GM21515 (cell line): Measurements from ENCODE around the gene CAPNS2.
"Not testable (repeated sequence)": the region's sequence is repeated elsewhere in the genome, so short reads cannot be mapped to it uniquely, and the experiment has no call there.

Source experiments
- ATAC-seq: cut with Tn5 transposase; IDR thresholded peaks from one replicate; pipeline ENCODE4 v1.9.1; 2021; ENCODE audit not compliant: unreplicated experiment

Gene CAPNS2

DNA sequence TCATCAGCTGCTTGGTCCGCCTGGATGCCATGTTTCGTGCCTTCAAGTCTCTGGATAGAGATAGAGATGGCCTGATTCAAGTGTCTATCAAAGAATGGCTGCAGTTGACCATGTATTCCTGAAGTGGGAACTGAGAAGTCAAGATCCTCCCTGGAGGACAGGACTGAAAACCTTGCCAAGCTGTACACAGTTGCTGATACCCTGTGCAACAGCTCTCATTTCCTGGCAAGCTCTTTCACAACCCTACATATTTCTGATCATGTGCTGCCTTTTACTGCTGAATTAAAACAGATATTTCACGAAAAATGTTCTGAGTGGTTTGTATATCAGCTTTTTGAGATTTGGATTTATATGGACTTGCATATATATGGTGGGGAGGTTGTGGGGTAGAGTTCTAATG, 898 bp downstream of the CAPNS2 start:
- ATAC-seq: no peak

GRCh38 chr16:55568207-55568606, 1.7 kb downstream of the CAPNS2 start:
- no peak for ATAC-seq

DNA sequence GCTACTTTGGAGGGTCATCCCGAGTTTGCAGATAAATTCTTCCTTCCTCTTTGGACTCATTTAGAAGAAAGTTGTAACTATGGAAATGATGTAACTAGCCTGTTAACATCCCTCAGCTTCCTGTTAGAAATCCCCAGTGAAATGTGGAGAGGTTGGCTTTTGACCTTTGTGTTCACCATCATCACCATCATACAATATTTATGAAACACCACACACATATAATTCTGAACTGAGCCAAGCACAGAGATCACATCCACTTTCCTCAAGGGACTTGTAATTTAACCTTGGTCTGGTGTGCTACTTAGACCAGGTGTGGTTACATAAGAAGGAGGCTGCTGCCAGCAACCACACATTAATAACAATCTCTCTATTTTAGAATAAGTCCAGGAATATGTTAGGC, 2.5 kb downstream of the CAPNS2 start:
- ATAC-seq: no peak

- no peak for ATAC-seq
These were observed 3.7 kb downstream of the CAPNS2 start for GRCh38 chr16:55570159-55570558.

DNA sequence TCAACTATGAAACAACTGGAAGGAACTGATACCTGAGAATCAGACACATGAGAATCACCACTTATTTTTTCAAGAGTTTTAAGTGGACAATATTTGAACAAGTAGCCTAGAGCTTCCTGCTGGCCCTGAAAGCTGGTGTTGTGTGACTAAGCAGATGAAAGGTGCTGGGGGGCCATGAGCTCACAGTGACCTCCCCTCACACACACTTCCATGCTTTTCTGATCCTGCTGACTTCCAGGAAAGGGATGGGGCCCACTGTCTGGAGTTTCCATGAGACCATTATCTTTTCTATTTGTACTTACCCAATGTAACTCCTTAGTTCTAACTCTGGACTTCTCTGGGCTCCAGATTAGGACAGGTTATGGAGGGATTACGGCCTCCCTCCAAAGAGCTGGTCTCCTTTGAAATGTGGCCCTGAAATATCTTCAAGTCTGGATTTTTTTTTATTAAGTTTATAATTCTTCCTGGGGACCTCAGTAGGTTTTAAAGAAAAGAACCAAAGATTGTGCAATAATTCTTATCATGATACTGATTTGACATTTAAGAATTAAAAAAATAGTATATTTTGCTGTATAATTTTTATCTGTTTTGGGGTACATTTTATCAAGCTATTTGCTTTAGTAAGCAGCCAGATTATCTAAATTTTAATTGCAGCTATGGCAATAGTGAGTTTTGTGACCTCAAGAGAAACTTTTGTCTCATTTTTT, 4.9 kb downstream of the CAPNS2 start:
- ATAC-seq: no peak

GRCh38 chr16:55572439-55572838, 6.0 kb downstream of the CAPNS2 start:
- no peak for ATAC-seq

DNA sequence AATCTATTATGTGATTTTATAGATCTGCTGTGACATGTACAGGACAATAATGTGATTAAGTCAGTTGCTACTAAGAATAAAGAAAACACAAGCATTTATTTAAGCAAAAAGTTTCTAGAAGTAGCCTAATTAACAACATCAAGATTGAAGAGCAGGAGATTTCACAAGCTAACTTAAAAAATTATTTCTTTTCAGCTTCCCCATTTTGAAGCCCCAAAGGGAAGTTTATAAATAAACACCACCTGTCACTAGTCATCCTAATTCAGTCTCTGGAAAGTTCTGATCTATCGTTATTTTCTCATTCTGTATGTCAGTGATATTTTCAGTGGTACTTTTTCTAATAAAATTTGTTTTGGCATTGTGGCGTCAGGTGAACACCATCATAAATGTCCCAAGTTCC, 8.3 kb downstream of the CAPNS2 start:
- ATAC-seq: no peak

DNA sequence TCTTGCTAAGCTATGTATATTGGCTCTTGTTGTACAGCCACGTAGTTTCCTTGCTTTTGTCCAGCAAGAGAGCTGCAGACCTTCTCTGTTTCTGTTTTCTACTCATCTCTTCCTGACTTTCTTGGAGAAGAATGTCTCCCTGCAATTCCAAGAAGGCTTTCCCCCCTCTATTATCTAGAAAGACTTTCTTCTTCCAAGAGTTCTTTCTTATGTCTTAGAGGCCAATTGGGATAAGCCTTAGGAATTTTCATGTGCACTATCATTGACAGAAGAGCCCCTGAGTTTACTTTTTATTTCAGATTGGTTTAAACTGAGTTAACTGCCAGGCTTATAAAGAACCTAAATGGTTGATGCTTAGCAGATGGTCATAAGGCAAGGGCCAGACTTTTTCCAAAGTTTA, 9.0 kb downstream of the CAPNS2 start:
- no peak for ATAC-seq

- no peak for ATAC-seq
These were observed 9.9 kb downstream of the CAPNS2 start for GRCh38 chr16:55576384-55576783.

- ATAC-seq: no peak
These were observed 11.4 kb downstream of the CAPNS2 start for GRCh38 chr16:55577887-55578286.

GRCh38 chr16:55585631-55586030, 19.1 kb downstream of the CAPNS2 start:
- ATAC-seq: no peak

DNA sequence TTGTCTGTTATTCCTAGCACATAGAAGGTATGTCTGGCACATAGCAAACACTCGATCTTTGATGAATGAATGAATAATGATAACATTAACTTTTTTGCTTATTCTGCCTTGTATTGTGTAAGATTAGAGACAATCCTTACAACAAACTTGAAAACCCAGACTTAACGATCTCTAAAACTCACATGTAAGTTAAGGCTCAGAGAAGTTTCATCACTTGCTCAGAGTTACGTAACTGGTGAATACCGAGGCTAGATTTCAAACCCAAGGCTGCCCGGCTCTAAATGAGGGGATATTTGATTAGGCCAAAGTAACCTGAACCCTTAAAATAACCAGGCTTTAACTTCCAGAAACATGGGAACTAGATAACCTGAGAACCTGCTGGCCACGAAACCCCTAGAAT, 22.3 kb downstream of the CAPNS2 start:
- no peak for ATAC-seq

GRCh38 chr16:55592306-55592705, 25.8 kb downstream of the CAPNS2 start:
- ATAC-seq: no peak

DNA sequence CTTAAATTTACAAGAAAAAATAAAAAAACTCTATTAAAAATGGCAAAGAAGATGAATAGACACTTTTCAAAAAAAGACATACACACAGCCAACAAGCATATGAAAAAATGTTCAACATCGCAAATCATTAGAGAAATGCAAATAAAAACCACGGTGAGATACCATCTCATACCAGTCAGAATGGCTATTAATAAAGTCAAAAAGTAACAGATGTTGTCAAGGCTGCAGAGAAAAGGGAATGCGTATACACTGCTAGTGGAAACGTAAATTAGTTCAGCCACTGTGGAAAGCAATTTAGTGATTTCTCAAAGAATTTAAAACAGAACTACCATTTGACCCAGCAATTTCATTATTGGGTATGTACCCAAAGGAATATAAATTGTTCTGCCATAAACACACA, 31.4 kb downstream of the CAPNS2 start:
- ATAC-seq: no peak

DNA sequence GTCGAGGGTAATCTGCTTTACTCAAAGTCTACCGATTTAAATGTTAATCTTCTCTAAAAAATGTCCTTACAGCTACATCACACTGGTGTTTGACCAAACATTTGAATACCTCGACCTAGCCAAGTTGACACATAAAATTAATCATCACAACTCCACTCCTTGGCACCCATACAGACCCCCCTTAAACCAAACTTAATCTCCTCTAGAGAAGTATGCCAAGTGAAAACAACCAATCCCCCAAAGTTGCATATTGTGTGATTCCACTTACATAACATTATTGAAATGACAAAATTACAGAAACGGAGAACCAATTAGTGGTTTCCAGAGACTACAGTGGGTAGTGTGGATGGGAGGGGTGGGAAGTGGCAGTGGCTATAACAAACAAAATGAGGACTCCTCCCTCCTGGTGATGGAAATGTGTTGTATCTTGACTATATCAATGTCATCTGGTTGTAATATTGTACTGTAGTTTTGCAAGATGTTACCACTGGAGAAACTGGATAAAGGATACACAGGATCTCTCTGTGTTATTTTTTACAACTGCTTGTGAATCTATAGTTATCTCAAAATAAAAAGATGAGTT, 39.4 kb downstream of the CAPNS2 start:
- no peak for ATAC-seq

DNA sequence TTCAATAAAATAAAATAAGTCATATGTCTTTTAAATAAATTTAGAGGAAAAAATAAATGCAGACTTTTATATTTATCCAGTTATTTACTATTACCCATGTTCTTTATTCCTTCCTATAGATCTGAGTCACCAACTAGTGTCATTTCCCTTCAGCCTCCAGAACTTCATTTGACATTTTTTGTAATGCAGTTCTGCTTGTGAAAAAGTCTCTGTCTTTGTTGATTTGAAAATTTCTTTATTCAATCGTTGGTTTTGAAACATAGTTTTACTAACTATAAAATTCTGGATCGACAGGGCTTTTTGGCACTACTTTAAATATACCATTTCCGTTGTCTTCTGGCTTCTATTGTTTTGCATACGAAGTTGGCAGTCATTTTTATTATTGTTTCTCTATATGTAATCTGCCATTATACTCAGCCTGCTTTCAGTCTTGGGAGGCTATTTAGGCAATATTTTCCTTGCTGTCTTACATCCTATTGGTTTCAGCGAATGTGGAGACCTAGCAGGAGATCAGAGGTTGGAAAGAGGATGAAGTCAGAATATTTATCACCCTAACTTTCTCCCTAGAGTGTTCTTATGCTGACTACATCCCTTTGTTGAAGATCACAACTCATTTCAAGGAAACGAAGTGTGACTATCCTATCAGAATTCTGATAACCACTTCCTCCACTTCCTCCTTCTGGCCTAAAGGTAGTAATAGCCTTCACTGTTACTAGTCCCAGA, 47.3 kb downstream of the CAPNS2 start:
- ATAC-seq: no peak

DNA sequence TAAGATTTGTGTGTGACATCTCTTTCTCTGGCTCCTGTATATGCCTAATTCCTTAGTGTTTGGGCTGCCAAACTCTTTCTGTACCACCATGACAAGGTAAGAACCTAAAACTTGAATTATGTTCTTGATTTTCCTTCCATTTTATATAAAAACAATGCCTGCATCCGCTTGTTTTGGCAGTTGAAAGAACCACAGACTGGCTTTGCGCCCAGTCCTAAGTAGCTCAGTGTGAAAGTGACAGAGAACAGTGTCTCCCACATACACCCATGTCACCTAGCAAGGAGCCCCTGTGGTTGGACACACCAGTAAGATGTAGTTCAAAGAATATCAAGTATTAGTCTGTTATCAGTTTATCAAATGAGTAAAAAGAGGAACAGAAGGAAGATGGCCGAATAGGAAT, 48.6 kb downstream of the CAPNS2 start:
- ATAC-seq: no peak

DNA sequence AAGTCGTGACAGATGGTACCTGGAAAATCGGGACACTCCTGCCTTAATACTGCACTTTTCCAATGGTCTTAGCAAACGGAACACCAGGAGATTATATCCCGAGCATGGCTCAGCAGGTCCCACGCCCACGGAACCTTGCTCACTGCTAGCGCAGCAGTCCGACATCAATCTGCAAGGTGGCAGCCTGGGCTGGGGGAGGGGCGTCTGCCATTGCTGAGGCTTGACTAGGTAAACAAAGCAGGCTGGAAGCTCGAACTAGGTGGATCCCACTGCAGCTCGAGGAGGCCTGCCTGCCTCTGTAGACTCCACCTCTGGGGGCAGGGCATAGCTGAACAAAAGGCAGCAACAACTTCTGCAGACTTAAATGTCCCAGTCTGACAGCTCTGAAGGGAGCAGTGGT, 49.2 kb downstream of the CAPNS2 start:
- not testable (repeated sequence) for ATAC-seq
